ENCODE measurements around the gene MED22.
"Not testable (repeated sequence)": the region's sequence is repeated elsewhere in the genome, so short reads cannot be mapped to it uniquely, and the experiment has no call there.

The MED22 gene

GRCh38 chr9:133309608-133310007 lies 38.3 kb downstream of the MED22 start:
- no peaks in the 10 kb centered on the region for H3K4me1 ChIP-seq (ENCODE audit: control insufficient read depth, insufficient read depth, low read length)
- H3K9me3 ChIP-seq (replicated peaks; ENCODE audit: low read length), result no peaks in the 10 kb centered on the region
- peaks cover 24% of the 10 kb centered on the region for H3K27me3 ChIP-seq (ENCODE audit: control insufficient read depth, insufficient read depth, low read length)
- H3K36me3 ChIP-seq (ENCODE audit: insufficient read depth, low read length), result no peaks in the 10 kb centered on the region
- H3K4me3 ChIP-seq (ENCODE audit: low read length), result no peak overlapping the region
- no peak overlapping the region for H3K4me2 ChIP-seq (ENCODE audit: low read length)
- H3K9ac ChIP-seq (ENCODE audit: low read depth, low read length), result no peak overlapping the region

- no peaks in the 10 kb centered on the region for H3K4me1 ChIP-seq (ENCODE audit: control insufficient read depth, insufficient read depth, low read length)
- H3K9ac ChIP-seq (ENCODE audit: low read depth, low read length), result no peak overlapping the region
- no peaks in the 10 kb centered on the region for H3K9me3 ChIP-seq (replicated peaks; ENCODE audit: low read length)
Observed at GRCh38 chr9:133307301-133307700, 40.6 kb downstream of the MED22 start.

GRCh38 chr9:133306242-133307204 lies 41.4 kb downstream of the MED22 start:
- Histone ChIP-seq H3K9me3 (replicated peaks; ENCODE audit: low read length) (no peaks in the 10 kb centered on the region), H3K9ac (ENCODE audit: low read depth, low read length) (no peak overlapping the region), H3K4me1 (ENCODE audit: control insufficient read depth, insufficient read depth, low read length) (no peaks in the 10 kb centered on the region), H3K4me3 (ENCODE audit: low read length) (no peak overlapping the region), H3K4me2 (ENCODE audit: low read length) (no peak overlapping the region), H3K27me3 (ENCODE audit: control insufficient read depth, insufficient read depth, low read length) (peaks cover 36% of the 10 kb centered on the region), H3K36me3 (ENCODE audit: insufficient read depth, low read length) (no peaks in the 10 kb centered on the region)

More at GRCh38 chr9:133307301-133307700, 40.6 kb downstream of the MED22 start:
- Histone ChIP-seq H3K36me3 (ENCODE audit: insufficient read depth, low read length) (no peaks in the 10 kb centered on the region), H3K4me2 (ENCODE audit: low read length) (no peak overlapping the region), H3K27me3 (ENCODE audit: control insufficient read depth, insufficient read depth, low read length) (peaks cover 28% of the 10 kb centered on the region), H3K4me3 (ENCODE audit: low read length) (no peak overlapping the region)

GRCh38 chr9:133305731-133306130 lies 42.2 kb downstream of the MED22 start:
- Histone ChIP-seq H3K9ac (ENCODE audit: low read depth, low read length) (no peak overlapping the region), H3K4me2 (ENCODE audit: low read length) (no peak overlapping the region), H3K27me3 (ENCODE audit: control insufficient read depth, insufficient read depth, low read length) (peaks cover 39% of the 10 kb centered on the region), H3K4me1 (ENCODE audit: control insufficient read depth, insufficient read depth, low read length) (no peaks in the 10 kb centered on the region), H3K4me3 (ENCODE audit: low read length) (no peak overlapping the region), H3K36me3 (ENCODE audit: insufficient read depth, low read length) (no peaks in the 10 kb centered on the region), H3K9me3 (replicated peaks; ENCODE audit: low read length) (no peaks in the 10 kb centered on the region)

GRCh38 chr9:133304477-133305377 lies 43.2 kb downstream of the MED22 start:
- H3K9me3 ChIP-seq (replicated peaks; ENCODE audit: low read length), result no peaks in the 10 kb centered on the region
- no peak overlapping the region for H3K9ac ChIP-seq (ENCODE audit: low read depth, low read length)
- H3K4me3 ChIP-seq (ENCODE audit: low read length), result no peak overlapping the region
- no peaks in the 10 kb centered on the region for H3K36me3 ChIP-seq (ENCODE audit: insufficient read depth, low read length)
- peaks cover 41% of the 10 kb centered on the region for H3K27me3 ChIP-seq (ENCODE audit: control insufficient read depth, insufficient read depth, low read length)
- H3K4me2 ChIP-seq (ENCODE audit: low read length), result no peak overlapping the region
- H3K4me1 ChIP-seq (ENCODE audit: control insufficient read depth, insufficient read depth, low read length), result no peaks in the 10 kb centered on the region

- no peak overlapping the region for H3K4me3 ChIP-seq (ENCODE audit: low read length)
- H3K27me3 ChIP-seq (ENCODE audit: control insufficient read depth, insufficient read depth, low read length), result peaks cover 45% of the 10 kb centered on the region
- no peak overlapping the region for H3K4me2 ChIP-seq (ENCODE audit: low read length)
- H3K9me3 ChIP-seq (replicated peaks; ENCODE audit: low read length), result no peaks in the 10 kb centered on the region
- H3K9ac ChIP-seq (ENCODE audit: low read depth, low read length), result no peak overlapping the region
- H3K4me1 ChIP-seq (ENCODE audit: control insufficient read depth, insufficient read depth, low read length), result no peaks in the 10 kb centered on the region
- no peaks in the 10 kb centered on the region for H3K36me3 ChIP-seq (ENCODE audit: insufficient read depth, low read length)
Observed at GRCh38 chr9:133304158-133304470, 43.8 kb downstream of the MED22 start.

GRCh38 chr9:133303266-133304157 lies 44.4 kb downstream of the MED22 start:
- no peak overlapping the region for H3K9ac ChIP-seq (ENCODE audit: low read depth, low read length)
- no peak overlapping the region for H3K4me3 ChIP-seq (ENCODE audit: low read length)
- H3K27me3 ChIP-seq (ENCODE audit: control insufficient read depth, insufficient read depth, low read length), result peaks cover 45% of the 10 kb centered on the region
- H3K36me3 ChIP-seq (ENCODE audit: insufficient read depth, low read length), result no peaks in the 10 kb centered on the region
- H3K9me3 ChIP-seq (replicated peaks; ENCODE audit: low read length), result no peaks in the 10 kb centered on the region
- H3K4me1 ChIP-seq (ENCODE audit: control insufficient read depth, insufficient read depth, low read length), result no peaks in the 10 kb centered on the region
- H3K4me2 ChIP-seq (ENCODE audit: low read length), result no peak overlapping the region

GRCh38 chr9:133301253-133302230 lies 46.4 kb downstream of the MED22 start:
- Histone ChIP-seq H3K4me3 (ENCODE audit: low read length) (no peak overlapping the region), H3K27me3 (ENCODE audit: control insufficient read depth, insufficient read depth, low read length) (peaks cover 38% of the 10 kb centered on the region), H3K4me2 (ENCODE audit: low read length) (no peak overlapping the region), H3K4me1 (ENCODE audit: control insufficient read depth, insufficient read depth, low read length) (no peaks in the 10 kb centered on the region), H3K9ac (ENCODE audit: low read depth, low read length) (no peak overlapping the region), H3K36me3 (ENCODE audit: insufficient read depth, low read length) (no peaks in the 10 kb centered on the region), H3K9me3 (replicated peaks; ENCODE audit: low read length) (no peaks in the 10 kb centered on the region)

GRCh38 chr9:133299996-133300395 lies 47.9 kb downstream of the MED22 start:
- peaks cover 27% of the 10 kb centered on the region for H3K27me3 ChIP-seq (ENCODE audit: control insufficient read depth, insufficient read depth, low read length)
- H3K4me2 ChIP-seq (ENCODE audit: low read length); H3K4me1 ChIP-seq (ENCODE audit: control insufficient read depth, insufficient read depth, low read length); H3K9ac ChIP-seq (ENCODE audit: low read depth, low read length); H3K4me3 ChIP-seq (ENCODE audit: low read length); H3K36me3 ChIP-seq (ENCODE audit: insufficient read depth, low read length); H3K9me3 ChIP-seq (replicated peaks; ENCODE audit: low read length): not testable (repeated sequence)

GRCh38 chr9:133294257-133294656 lies 53.7 kb downstream of the MED22 start:
- no peaks in the 10 kb centered on the region for H3K4me1 ChIP-seq (ENCODE audit: control insufficient read depth, insufficient read depth, low read length)
- H3K9me3 ChIP-seq (replicated peaks; ENCODE audit: low read length), result peaks cover 6% of the 10 kb centered on the region
- H3K27me3 ChIP-seq (ENCODE audit: control insufficient read depth, insufficient read depth, low read length), result peaks cover 31% of the 10 kb centered on the region
- no peak overlapping the region for H3K9ac ChIP-seq (ENCODE audit: low read depth, low read length)
- H3K36me3 ChIP-seq (ENCODE audit: insufficient read depth, low read length), result no peaks in the 10 kb centered on the region
- no peak overlapping the region for H3K4me2 ChIP-seq (ENCODE audit: low read length)
- no peak overlapping the region for H3K4me3 ChIP-seq (ENCODE audit: low read length)
